HG03558 (cell line): ENCODE measurements around the gene FASN.

ENCODE experiments used
- ATAC-seq: cut with Tn5 transposase; IDR thresholded peaks from one replicate; pipeline ENCODE4 v1.9.1; 2021; ENCODE audit warnings: moderate number of reproducible peaks; ENCODE audit not compliant: unreplicated experiment; ENCODE audit errors: extremely low read depth

FASN gene

GRCh38 chr17:82060001-82060380 lies 38.0 kb downstream of the FASN start:
- no peak for ATAC-seq

GRCh38 chr17:82059272-82060000 lies 38.6 kb downstream of the FASN start:
- no peak for ATAC-seq

DNA sequence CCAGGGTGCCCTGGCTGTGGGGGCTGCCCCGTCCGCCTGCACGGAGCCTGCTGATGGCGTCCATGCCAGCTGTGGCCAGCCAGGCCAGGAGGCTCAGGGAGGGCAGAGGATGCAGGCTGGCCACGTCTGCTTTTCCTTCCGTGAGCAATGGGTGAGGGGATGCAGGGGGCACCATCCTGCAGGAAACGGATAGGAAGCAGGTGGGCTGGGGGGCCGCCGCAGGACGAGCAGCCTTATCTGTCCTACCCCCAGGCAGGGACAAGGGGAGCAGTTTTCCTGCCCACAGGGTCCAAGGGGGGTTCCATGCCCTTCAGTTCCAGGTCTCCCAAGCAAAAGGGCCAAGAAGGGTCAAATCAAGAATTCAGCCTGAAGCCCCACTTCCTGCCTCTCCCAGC lies 39.2 kb downstream of the FASN start:
- ATAC-seq: no peak

GRCh38 chr17:82058230-82058854 lies 39.7 kb downstream of the FASN start:
- ATAC-seq: no peak

- no peak for ATAC-seq
Observed at GRCh38 chr17:82056729-82057621, 41.1 kb downstream of the FASN start.

DNA sequence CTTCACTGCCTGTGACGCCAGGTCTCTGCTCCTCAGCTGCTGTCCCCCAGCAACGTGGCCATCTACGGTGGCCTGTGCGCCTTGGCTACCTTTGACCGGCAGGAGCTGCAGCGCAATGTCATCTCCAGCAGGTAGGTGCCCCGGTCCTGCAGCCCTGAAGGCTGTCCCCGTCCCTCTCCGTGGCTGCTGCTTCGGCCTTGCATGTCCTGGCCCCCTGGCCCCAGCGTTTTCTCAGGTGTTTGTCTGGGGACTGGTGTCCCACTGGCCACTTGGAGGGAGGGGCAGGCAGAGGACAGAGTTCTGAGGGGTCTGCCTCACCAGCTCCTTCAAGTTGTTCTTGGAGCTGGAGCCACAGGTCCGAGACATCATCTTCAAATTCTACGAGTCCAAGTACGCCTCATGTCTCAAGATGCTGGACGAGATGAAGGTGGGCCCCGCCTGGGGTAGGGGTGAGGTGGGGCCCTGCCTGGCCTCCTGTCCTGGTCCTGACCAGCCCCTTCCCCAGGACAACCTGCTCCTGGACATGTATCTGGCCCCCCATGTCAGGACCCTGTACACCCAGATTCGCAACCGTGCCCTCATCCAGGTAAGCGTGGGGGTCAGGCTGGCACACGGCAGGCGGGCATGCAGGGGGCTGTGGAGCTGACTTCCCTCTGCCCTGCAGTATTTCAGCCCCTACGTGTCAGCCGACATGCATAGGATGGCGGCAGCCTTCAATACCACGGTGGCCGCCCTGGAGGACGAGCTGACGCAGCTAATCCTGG lies 41.9 kb downstream of the FASN start:
- no peak for ATAC-seq

- ATAC-seq: no peak
Observed at GRCh38 chr17:82055023-82055964, 42.7 kb downstream of the FASN start.

GRCh38 chr17:82054351-82055022 lies 43.5 kb downstream of the FASN start:
- ATAC-seq: no peak

DNA sequence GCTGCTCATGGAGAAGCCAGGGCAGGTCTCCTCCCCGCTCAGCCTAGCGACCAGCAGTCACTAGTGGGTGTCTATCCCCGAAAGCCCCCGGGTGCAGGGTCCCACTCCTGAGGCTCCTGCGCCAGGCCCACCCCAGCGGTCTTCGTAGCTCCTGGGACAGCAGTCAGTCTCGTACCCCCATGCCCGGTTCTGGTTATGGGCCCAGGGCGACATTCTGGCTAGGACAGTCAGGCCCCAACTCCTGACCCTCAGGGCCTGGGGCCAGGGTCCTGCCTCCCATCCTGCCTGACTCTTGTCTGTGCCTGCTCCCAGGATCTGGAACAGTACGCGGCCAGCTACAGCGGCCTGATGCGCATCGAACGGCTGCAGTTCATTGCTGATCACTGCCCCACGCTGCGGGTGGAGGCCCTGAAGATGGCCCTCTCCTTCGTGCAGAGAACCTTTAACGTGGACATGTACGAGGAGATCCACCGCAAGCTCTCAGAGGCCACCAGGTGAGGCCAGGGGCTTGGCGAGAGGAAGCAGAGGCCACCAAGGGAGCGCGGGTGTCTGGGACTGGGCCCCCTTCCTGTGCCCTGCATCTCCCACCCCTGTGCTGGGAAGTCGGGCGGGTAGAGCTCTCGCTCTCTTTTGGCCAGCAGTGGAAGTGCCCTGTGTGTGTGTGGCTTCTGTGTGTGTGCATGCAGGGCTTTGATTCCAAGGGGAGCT lies 44.3 kb downstream of the FASN start:
- ATAC-seq: no peak

- ATAC-seq: no peak
Observed at GRCh38 chr17:82053130-82053529, 44.9 kb downstream of the FASN start.

GRCh38 chr17:82052638-82053059 lies 45.4 kb downstream of the FASN start:
- ATAC-seq: no peak

GRCh38 chr17:82051776-82052637 lies 46.0 kb downstream of the FASN start, which contains the start of the genes GPS1 and RFNG:
GPS1 (plus strand) TSS chr17:82051898; CDS start chr17:82051932, 34 bp downstream.
RFNG (minus strand) TSS chr17:82051811; CDS start chr17:82051766, 45 bp downstream.
- peak; percentile 40 for ATAC-seq

DNA sequence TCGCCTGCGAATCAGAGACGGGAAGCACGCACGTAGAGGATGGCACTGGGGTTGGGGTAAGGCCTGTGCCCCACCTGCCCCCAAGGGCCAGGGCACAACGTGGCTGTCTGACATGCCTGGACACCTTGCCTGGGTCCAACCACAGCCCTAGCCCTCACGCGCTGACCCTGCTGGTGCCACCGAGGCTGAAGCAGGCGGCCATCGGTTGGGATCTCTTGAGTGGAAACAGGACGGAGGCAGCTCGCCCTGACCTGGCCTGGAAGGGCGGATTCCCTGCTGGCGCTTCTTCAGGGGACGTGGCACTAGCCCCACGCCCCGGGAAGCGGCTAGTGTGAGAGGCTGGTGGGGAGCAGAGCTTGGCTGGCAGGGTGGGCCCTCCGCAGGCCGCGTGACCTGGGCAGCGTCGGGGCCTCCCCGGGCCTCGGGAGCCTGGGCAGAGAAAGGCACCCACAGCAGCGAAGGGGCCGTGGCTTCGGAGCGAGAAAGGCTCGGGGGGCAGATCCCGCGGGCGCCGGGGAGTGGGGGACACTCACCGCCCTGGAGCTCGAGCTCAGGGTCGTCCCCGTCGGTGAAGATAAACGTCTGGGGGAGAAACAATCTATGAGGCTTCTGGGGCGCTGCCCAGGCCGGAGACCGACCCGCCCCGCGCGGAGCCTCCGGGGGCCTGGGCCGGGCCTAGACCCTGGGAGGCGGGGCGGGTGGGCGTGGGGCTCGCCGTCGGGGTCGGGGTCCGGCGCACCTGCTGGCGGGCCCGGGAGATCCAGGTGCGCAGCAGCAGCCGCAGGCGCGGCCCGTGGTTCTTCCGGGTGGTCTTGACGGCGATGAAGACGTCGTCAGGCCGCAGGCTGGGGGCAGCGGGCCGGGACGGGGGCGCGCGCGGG lies 47.0 kb downstream of the FASN start:
- no peak for ATAC-seq

DNA sequence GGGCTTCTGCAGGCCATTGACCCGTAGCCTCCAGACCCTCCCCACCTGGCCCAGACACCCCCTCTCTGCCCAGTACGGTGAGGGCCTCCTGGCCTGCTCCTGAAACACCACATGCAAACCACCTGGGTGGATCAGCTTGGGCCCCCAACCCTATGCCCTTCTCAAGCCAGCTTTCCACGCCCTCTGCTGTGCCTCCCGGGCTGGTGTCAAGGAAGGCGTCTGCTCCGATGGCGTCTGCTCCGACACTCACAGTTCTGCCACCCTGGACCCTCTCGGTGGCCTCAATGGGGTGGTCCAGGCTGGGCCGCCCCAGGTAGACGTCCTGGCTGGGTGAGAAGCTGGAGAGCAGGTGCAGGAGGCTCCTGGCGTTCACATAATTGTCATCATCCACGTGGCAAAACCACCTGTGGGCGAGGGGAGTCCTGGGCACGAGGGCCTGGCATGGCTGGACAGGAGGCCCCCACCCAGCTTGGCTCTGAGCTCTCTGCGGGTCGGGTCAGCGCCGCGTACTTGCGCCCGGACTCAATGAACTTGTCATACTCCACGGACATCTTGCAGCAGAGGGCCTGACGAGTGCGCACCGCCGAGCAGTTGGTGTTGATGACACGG lies 47.8 kb downstream of the FASN start:
- no peak for ATAC-seq

GRCh38 chr17:82049521-82049971 lies 48.5 kb downstream of the FASN start:
- ATAC-seq: no peak

GRCh38 chr17:82049106-82049505 lies 48.9 kb downstream of the FASN start:
- no peak for ATAC-seq
